H1 (cell line): ENCODE measurements around the gene RFT1. TPM values are rescaled to one million over a fixed set of nuclear protein-coding genes. Genes with fewer than 3 reads are reported as not detected.

Experiments used
- FOSL1 ChIP-seq: IDR thresholded peaks from 2 replicates; pipeline ENCODE4 v1.6.1; 2011; ENCODE audit warnings: mild to moderate bottlenecking, low read depth, low read length, moderate library complexity; ENCODE audit not compliant: insufficient read depth
- HDAC2 ChIP-seq, 2 experiments: fragments of 300-600 bp in 1 of 2; sonication (generic) in 1 of 2; IDR thresholded peaks; 2 replicates each; pipeline ENCODE4 v1.6.1; 2011 to 2012; ENCODE audit warnings: low read depth in 2 of 2, low read length in 2 of 2, mild to moderate bottlenecking in 2 of 2, moderate library complexity in 2 of 2, borderline replicate concordance in 1 of 2, inconsistent platforms in 1 of 2
- JUN ChIP-seq: IDR thresholded peaks from 2 replicates; pipeline ENCODE4 v1.6.1; 2011; ENCODE audit warnings: low read depth, mild to moderate bottlenecking, improper control_type of control experiment, low read length
- POLR2A ChIP-seq, 2 experiments: IDR thresholded peaks; 1 replicate in 1 of 2; 2 replicates in 1 of 2; pipeline ENCODE4 v1.6.1; 2011; ENCODE audit warnings: low read depth in 2 of 2, low read length in 2 of 2, mild to moderate bottlenecking in 2 of 2; ENCODE audit errors: control extremely low read depth in 1 of 2
- SIN3A ChIP-seq, 2 experiments: IDR thresholded peaks in 1 of 2; conservative IDR thresholded peaks in 1 of 2; 2 replicates each; pipeline ENCODE4 v1.6.1; 2011 to 2012; ENCODE audit warnings: low read length in 2 of 2, improper control_type of control experiment in 1 of 2, low read depth in 1 of 2, mild to moderate bottlenecking in 1 of 2
- SIRT6 ChIP-seq: IDR thresholded peaks from one replicate; pipeline ENCODE4 v1.7.1; 2012; ENCODE audit warnings: low read length, inconsistent platforms
- TAF1 ChIP-seq: IDR thresholded peaks from 2 replicates; pipeline ENCODE4 v1.6.1; 2011; ENCODE audit warnings: mild to moderate bottlenecking, low read depth, low read length
- TCF12 ChIP-seq: IDR thresholded peaks from 2 replicates; pipeline ENCODE4 v1.6.1; 2011; ENCODE audit warnings: low read depth, mild to moderate bottlenecking, low read length
- polyA plus RNA-seq, 7 experiments: library from polyadenylated mRNA; depleted of rRNA in 3 of 7; stranded (reverse) in 5 of 7; unstranded in 2 of 7; fragments of >200 nt in 5 of 7; fragments of 200-250 nt in 2 of 7; gene quantifications; 1 replicate in 5 of 7; 2 replicates in 1 of 7; 4 replicates in 1 of 7; pipeline versions ENCODE4 v1.2.1 to v1.2.3, GENCODE V29; 2011 to 2013; ENCODE audit warnings: missing spikeins in 2 of 7, mixed read lengths in 2 of 7
- total RNA-seq: library from RNA; stranded (reverse); fragmentation: NEBNext Ultra II Directional; extraction: Animal tissue kit (Norgen Biotek cat#: 25700); gene quantifications from 2 replicates; pipeline ENCODE4 v1.2.1, GENCODE V29; 2021
- TF ChIP-seq, protein P1 (sequence below): IDR thresholded peaks from 2 replicates; pipeline ENCODE4 v1.6.1; 2012; ENCODE audit warnings: inconsistent platforms

Gene RFT1
- total and polyA plus RNA-seq, 2 of the 8 experiments (the other 6 are each of a cell fraction or from before 2014, with no cell fraction given), result 27.7 to 42.4 TPM

DNA sequence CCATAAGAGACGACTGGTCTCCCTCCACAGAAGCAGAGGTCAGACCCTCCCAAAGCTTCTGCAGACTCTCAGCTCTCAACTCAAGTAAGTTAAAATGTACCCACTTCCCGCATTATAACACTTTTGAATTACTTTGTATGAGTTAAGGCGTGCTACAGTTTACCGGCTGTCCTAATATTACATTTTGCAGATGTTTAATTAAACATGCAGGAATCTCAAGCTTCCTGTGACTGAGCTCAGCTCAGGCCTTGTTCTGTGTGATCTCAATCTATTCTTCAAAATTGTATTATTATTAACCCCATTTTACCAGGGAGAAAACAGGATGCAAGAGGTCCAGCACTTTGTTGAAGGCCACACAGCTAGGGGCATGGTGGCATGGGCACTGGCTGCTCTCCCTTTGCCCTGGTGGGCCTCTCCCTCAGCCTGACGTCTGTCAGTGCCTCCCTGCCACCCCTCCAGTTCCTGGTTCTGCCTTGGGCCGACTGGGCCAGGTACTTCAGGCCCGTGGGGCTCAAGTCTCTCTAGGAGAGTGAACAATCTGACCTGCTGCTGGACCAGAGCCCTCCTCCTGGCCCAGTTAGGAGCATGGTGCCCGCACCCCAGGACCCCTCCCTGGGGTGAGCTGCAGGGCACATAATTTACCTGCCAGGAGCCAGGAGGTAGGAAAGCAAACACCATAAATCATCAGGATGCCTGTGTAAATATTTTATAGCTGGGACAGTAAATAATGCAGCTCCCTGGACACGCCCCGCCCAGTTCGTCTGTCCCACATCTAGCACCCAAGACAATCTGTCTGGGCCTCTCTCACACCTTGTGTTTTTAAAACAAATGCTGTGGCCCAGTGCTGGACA is 14.9 kb upstream of the RFT1 start (continued):
- TF ChIP-seq, protein P1, sequence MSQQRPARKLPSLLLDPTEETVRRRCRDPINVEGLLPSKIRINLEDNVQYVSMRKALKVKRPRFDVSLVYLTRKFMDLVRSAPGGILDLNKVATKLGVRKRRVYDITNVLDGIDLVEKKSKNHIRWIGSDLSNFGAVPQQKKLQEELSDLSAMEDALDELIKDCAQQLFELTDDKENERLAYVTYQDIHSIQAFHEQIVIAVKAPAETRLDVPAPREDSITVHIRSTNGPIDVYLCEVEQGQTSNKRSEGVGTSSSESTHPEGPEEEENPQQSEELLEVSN, result no peak
- no peak for TF ChIP-seq FOSL1
- no peak for TF ChIP-seq TCF12
- TF ChIP-seq SIRT6, result no peak
- no peak for TF ChIP-seq HDAC2 (IDR thresholded peaks at IDR 0.05; ENCODE audit: borderline replicate concordance in 1 of 2, low read depth in 2 of 2, low read length in 2 of 2)
- no peak for TF ChIP-seq JUN
- no peak for TF ChIP-seq POLR2A (IDR thresholded peaks at IDR 0.05; ENCODE audit: control extremely low read depth in 1 of 2, low read depth in 2 of 2, low read length in 2 of 2)
- no peak for TF ChIP-seq TAF1
- TF ChIP-seq SIN3A (conservative IDR thresholded peaks at IDR 0.05 in 1 of 2, IDR thresholded peaks at IDR 0.05 in 1 of 2; ENCODE audit: low read depth in 1 of 2, low read length in 2 of 2), result no peak
